Amniotic epithelial cell (primary cell): ENCODE data around the gene CLEC4M.

Experiments used
- DNase-seq: peaks from one replicate; pipeline ENCODE4 v3.0.0-alpha.2; 2010; ENCODE audit warnings: low read depth

CLEC4M gene

GRCh38 chr19:7762719-7763293, at the start of gene CLEC4M:
Gene CLEC4M (plus strand): TSS chr19:7763243. CDS start chr19:7763267, 24 bp downstream.
- no peak for DNase-seq

- no peak for DNase-seq
Measured at GRCh38 chr19:7715671-7716070, 47.4 kb upstream of the CLEC4M start.

- DNase-seq: no peak
Measured at GRCh38 chr19:7716762-7717161, 46.3 kb upstream of the CLEC4M start.

- no peak for DNase-seq
Measured at GRCh38 chr19:7718668-7719067, 44.4 kb upstream of the CLEC4M start.

- no peak for DNase-seq
Measured at GRCh38 chr19:7720351-7720750, 42.7 kb upstream of the CLEC4M start.

- DNase-seq: no peak
Measured at GRCh38 chr19:7722231-7722651, 40.8 kb upstream of the CLEC4M start.

- no peak for DNase-seq
Measured at GRCh38 chr19:7725791-7726190, 37.3 kb upstream of the CLEC4M start.

- no peak for DNase-seq
Measured at GRCh38 chr19:7729211-7729610, 33.8 kb upstream of the CLEC4M start.

GRCh38 chr19:7729831-7730285, 33.2 kb upstream of the CLEC4M start:
- no peak for DNase-seq

- no peak for DNase-seq
Measured at GRCh38 chr19:7730286-7731217, 32.5 kb upstream of the CLEC4M start.

GRCh38 chr19:7731218-7731595, 31.8 kb upstream of the CLEC4M start:
- DNase-seq: no peak

GRCh38 chr19:7731615-7732014, 31.4 kb upstream of the CLEC4M start:
- DNase-seq: no peak

GRCh38 chr19:7732045-7732444, 31.0 kb upstream of the CLEC4M start, which contains the start of gene CLEC4G:
Gene CLEC4G (minus strand): TSS chr19:7732110. CDS start chr19:7732102, 8 bp downstream.
- no peak for DNase-seq

GRCh38 chr19:7733376-7733775, 29.7 kb upstream of the CLEC4M start:
- DNase-seq: no peak

- DNase-seq: peak; percentile 39
Measured at GRCh38 chr19:7734220-7735203, 28.5 kb upstream of the CLEC4M start.

- no peak for DNase-seq
Measured at GRCh38 chr19:7736148-7736547, 26.9 kb upstream of the CLEC4M start.

GRCh38 chr19:7737215-7737614, 25.8 kb upstream of the CLEC4M start:
- DNase-seq: no peak

GRCh38 chr19:7738023-7738422, 25.0 kb upstream of the CLEC4M start:
- DNase-seq: no peak

GRCh38 chr19:7739211-7739755, 23.8 kb upstream of the CLEC4M start:
- DNase-seq: no peak

GRCh38 chr19:7739801-7740681, 23.0 kb upstream of the CLEC4M start:
- DNase-seq: no peak

GRCh38 chr19:7740682-7741054, 22.4 kb upstream of the CLEC4M start:
- DNase-seq: no peak
